H1 (cell line): ENCODE measurements around the gene NIM1K. TPM values are rescaled to one million over a fixed set of nuclear protein-coding genes. Genes with fewer than 3 reads are reported as not detected.

Source experiments
- CTCF ChIA-PET: fragments of 300-600 bp; sonication (Branson Sonifier 250); formaldehyde crosslinking; loops from one replicate; lab custom pipeline; 2021; ENCODE audit not compliant: partially characterized antibody; lab: Charles Lee
- POLR2A ChIA-PET: fragments of 300-600 bp; sonication (Branson Sonifier 250); formaldehyde crosslinking; loops from one replicate; lab custom pipeline; 2021; ENCODE audit warnings: inconsistent platforms; ENCODE audit not compliant: partially characterized antibody; lab: Charles Lee
- DNase-seq, 2 experiments: peaks; one replicate each; pipeline versions ENCODE4 v3.0.0 to v3.0.0-alpha.2; 2010 to 2022; ENCODE audit warnings: low spot score in 2 of 2, low read depth in 1 of 2, mixed read lengths in 1 of 2
- FAIRE-seq: peaks from 2 replicates; lab custom pipeline; 2011; peaks lifted over from hg19 to GRCh38; lab: Jason Lieb, UNC
- H2AFZ ChIP-seq: 2 replicates; pipeline ENCODE4 v1.8.1; 2012; ENCODE audit warnings: low read length, inconsistent platforms
- H2AK5ac ChIP-seq: 2 replicates; pipeline ENCODE4 v1.6.1; 2013; ENCODE audit warnings: low read depth, low read length
- H2BK120ac ChIP-seq: replicated peaks from 2 replicates; pipeline ENCODE3; 2013; ENCODE audit warnings: low read depth, low read length, inconsistent platforms
- H2BK12ac ChIP-seq: 2 replicates; pipeline ENCODE4 v1.6.1; 2013; ENCODE audit warnings: low read depth, low read length
- H2BK15ac ChIP-seq: 2 replicates; pipeline ENCODE4 v1.6.1; 2013; ENCODE audit warnings: low read length
- H2BK20ac ChIP-seq: 2 replicates; pipeline ENCODE4 v1.6.1; 2013; ENCODE audit warnings: low read length
- H2BK5ac ChIP-seq: 2 replicates; pipeline ENCODE4 v1.6.1; 2013; ENCODE audit warnings: low read depth, low read length
- H3K14ac ChIP-seq: 2 replicates; pipeline ENCODE4 v1.6.1; 2013; ENCODE audit warnings: inconsistent platforms; ENCODE audit not compliant: insufficient read length
- H3K18ac ChIP-seq: 2 replicates; pipeline ENCODE4 v1.6.1; 2013; ENCODE audit warnings: low read length; ENCODE audit errors: extremely low read depth
- H3K23ac ChIP-seq: 2 replicates; pipeline ENCODE4 v1.6.1; 2013; ENCODE audit warnings: inconsistent platforms; ENCODE audit not compliant: insufficient read length
- H3K23me2 ChIP-seq: 2 replicates; pipeline ENCODE4 v1.6.1; 2013; ENCODE audit warnings: low read depth, low read length
- H3K27ac ChIP-seq: 2 replicates; pipeline ENCODE4 v1.6.1; 2011; ENCODE audit warnings: low read depth, low read length, inconsistent platforms
- H3K27me3 ChIP-seq, 4 experiments: replicated peaks in 1 of 4; 1 replicate in 1 of 4; 2 replicates in 3 of 4; pipeline versions ENCODE4 v1.6.1 to v1.8.1; 2011 to 2013; ENCODE audit warnings: low read length in 3 of 4, mild to moderate bottlenecking in 3 of 4, inconsistent platforms in 2 of 4, mixed read lengths in 2 of 4, moderate library complexity in 1 of 4; ENCODE audit not compliant: control insufficient read depth in 3 of 4, insufficient read depth in 3 of 4; ENCODE audit errors: extremely low read depth in 1 of 4
- H3K36me3 ChIP-seq, 4 experiments: 2 replicates each; pipeline versions ENCODE4 v1.6.1 to v1.8.1; 2011 to 2013; ENCODE audit warnings: mild to moderate bottlenecking in 4 of 4, low read length in 3 of 4, moderate library complexity in 2 of 4, control low read depth in 1 of 4, inconsistent platforms in 1 of 4; ENCODE audit not compliant: insufficient read depth in 4 of 4, control insufficient read depth in 2 of 4
- H3K4ac ChIP-seq: replicated peaks from 2 replicates; pipeline ENCODE3; 2013; ENCODE audit warnings: low read length, low read depth, mixed read lengths, inconsistent platforms; ENCODE audit not compliant: insufficient read length
- H3K4me1 ChIP-seq, 4 experiments: replicated peaks in 1 of 4; 1 replicate in 1 of 4; 2 replicates in 3 of 4; pipeline versions ENCODE4 v1.6.1 to v1.8.1; 2011 to 2013; ENCODE audit warnings: low read length in 3 of 4, inconsistent platforms in 2 of 4, mixed read lengths in 1 of 4; ENCODE audit not compliant: insufficient read depth in 4 of 4, control insufficient read depth in 3 of 4
- H3K4me2 ChIP-seq, 2 experiments: 2 replicates each; pipeline versions ENCODE4 v1.6.1 to v1.8.1; 2011 to 2013; ENCODE audit warnings: low read depth in 2 of 2, low read length in 2 of 2, control low read depth in 1 of 2, inconsistent platforms in 1 of 2, mild to moderate bottlenecking in 1 of 2; ENCODE audit not compliant: insufficient read depth in 1 of 2
- H3K4me3 ChIP-seq, 4 experiments: fragments of 200-600, 300-600 bp in 1 of 4; sonication (generic), shearing (Covaris generic), sonication (Bioruptor Twin) in 1 of 4; 2 replicates each; pipeline versions ENCODE4 v1.5.1 to v1.8.1; 2011 to 2016; ENCODE audit warnings: low read length in 4 of 4, low read depth in 3 of 4, control low read depth in 2 of 4, inconsistent platforms in 2 of 4, mild to moderate bottlenecking in 2 of 4, mixed read lengths in 1 of 4, moderate library complexity in 1 of 4; ENCODE audit not compliant: insufficient read depth in 2 of 4; ENCODE audit errors: extremely low read depth in 1 of 4
- H3K56ac ChIP-seq: replicated peaks from 2 replicates; pipeline ENCODE3; 2013; ENCODE audit warnings: low read depth, mild to moderate bottlenecking, mixed read lengths, low read length, inconsistent platforms; ENCODE audit not compliant: insufficient read length
- H3K79me1 ChIP-seq: 2 replicates; pipeline ENCODE4 v1.6.1; 2013; ENCODE audit warnings: low read depth, low read length, control low read depth
- H3K79me2 ChIP-seq, 2 experiments: 2 replicates each; pipeline versions ENCODE4 v1.6.1 to v1.8.1; 2012 to 2013; ENCODE audit warnings: low read length in 2 of 2, mild to moderate bottlenecking in 2 of 2, inconsistent platforms in 1 of 2; ENCODE audit not compliant: insufficient read depth in 2 of 2, control insufficient read depth in 1 of 2
- H3K9ac ChIP-seq, 4 experiments: replicated peaks in 1 of 4; 1 replicate in 1 of 4; 2 replicates in 3 of 4; pipeline versions ENCODE4 v1.6.1 to v1.8.1; 2011 to 2013; ENCODE audit warnings: low read depth in 3 of 4, low read length in 3 of 4, control low read depth in 2 of 4, mild to moderate bottlenecking in 2 of 4, moderate library complexity in 2 of 4, inconsistent platforms in 1 of 4; ENCODE audit errors: extremely low read depth in 1 of 4
- H3K9me3 ChIP-seq, 2 experiments: 2 replicates each; pipeline versions ENCODE4 v1.6.1 to v1.8.1; 2012 to 2013; ENCODE audit warnings: mild to moderate bottlenecking in 2 of 2, moderate library complexity in 2 of 2, control low read depth in 1 of 2, inconsistent platforms in 1 of 2, low read depth in 1 of 2, low read length in 1 of 2, mixed read lengths in 1 of 2; ENCODE audit not compliant: insufficient read depth in 2 of 2
- H4K20me1 ChIP-seq, 2 experiments: replicated peaks in 1 of 2; 2 replicates each; pipeline versions ENCODE3 to v1.8.1; 2011 to 2013; ENCODE audit warnings: inconsistent platforms in 2 of 2, low read length in 2 of 2, mild to moderate bottlenecking in 1 of 2; ENCODE audit not compliant: insufficient read depth in 2 of 2, control insufficient read depth in 1 of 2
- H4K5ac ChIP-seq: 2 replicates; pipeline ENCODE4 v1.6.1; 2013; ENCODE audit warnings: low read length, low read depth, mixed read lengths, inconsistent platforms; ENCODE audit not compliant: insufficient read length
- H4K8ac ChIP-seq: 2 replicates; pipeline ENCODE4 v1.8.0; 2013; ENCODE audit warnings: mild to moderate bottlenecking, moderate library complexity, low read length, inconsistent platforms; ENCODE audit not compliant: insufficient read depth; ENCODE audit errors: extremely low read depth
- H4K91ac ChIP-seq: replicated peaks from 2 replicates; pipeline ENCODE3; 2013; ENCODE audit warnings: low read length, mixed read lengths, inconsistent platforms; ENCODE audit not compliant: insufficient read length
- BCL11A ChIP-seq, 2 experiments: IDR thresholded peaks; one replicate each; pipeline ENCODE4 v1.6.1; 2011; ENCODE audit warnings: low read depth in 2 of 2, low read length in 2 of 2, mild to moderate bottlenecking in 2 of 2
- CBX5 ChIP-seq: fragments of 300-800, 300-1000 bp; sonication (generic); IDR thresholded peaks from 2 replicates; pipeline ENCODE4 v1.7.1; 2016; ENCODE audit warnings: antibody characterized with exemption, low read length, low read depth
- CHD1 ChIP-seq: IDR thresholded peaks from 2 replicates; pipeline ENCODE4 v1.6.1; 2012; ENCODE audit warnings: low read depth, low read length, improper control_type of control experiment
- FOSL1 ChIP-seq: IDR thresholded peaks from 2 replicates; pipeline ENCODE4 v1.6.1; 2011; ENCODE audit warnings: mild to moderate bottlenecking, low read depth, low read length, moderate library complexity; ENCODE audit not compliant: insufficient read depth
- GABPA ChIP-seq: IDR thresholded peaks from 2 replicates; pipeline ENCODE4 v1.6.1; 2011; ENCODE audit warnings: mild to moderate bottlenecking, low read length, moderate library complexity, borderline replicate concordance; ENCODE audit not compliant: insufficient read depth
- HDAC6 ChIP-seq: IDR thresholded peaks from one replicate; pipeline ENCODE4 v1.7.1; 2012; ENCODE audit warnings: low read depth, mild to moderate bottlenecking, inconsistent platforms, low read length, moderate library complexity
- JUND ChIP-seq: IDR thresholded peaks from 2 replicates; pipeline ENCODE4 v1.6.1; 2011; ENCODE audit warnings: mild to moderate bottlenecking, improper control_type of control experiment, low read length
- MAFK ChIP-seq: IDR thresholded peaks from 2 replicates; pipeline ENCODE4 v1.6.1; 2012; ENCODE audit warnings: low read depth, mild to moderate bottlenecking, improper control_type of control experiment, low read length
- SIRT6 ChIP-seq: IDR thresholded peaks from one replicate; pipeline ENCODE4 v1.7.1; 2012; ENCODE audit warnings: low read length, inconsistent platforms
- WGBS, 2 experiments: shearing (Covaris generic) in 1 of 2; methylation state at CpG; one replicate each; pipeline versions ENCODE4 v1.1.6 to v1.1.7; 2013 to 2015; ENCODE audit warnings: low lambda C conversion rate in 2 of 2, mixed read lengths in 2 of 2, inconsistent platforms in 1 of 2, low coverage in 1 of 2, missing lambda C conversion rate in 1 of 2; ENCODE audit not compliant: insufficient replicate concordance in 2 of 2, insufficient coverage in 1 of 2, insufficient read length in 1 of 2; ENCODE audit errors: extremely low coverage in 1 of 2, missing lambda C conversion rate in 1 of 2; 5-methylcytosine and 5-hydroxymethylcytosine counted together
- polyA plus RNA-seq, 7 experiments: library from polyadenylated mRNA; depleted of rRNA in 3 of 7; stranded (reverse) in 5 of 7; unstranded in 2 of 7; fragments of >200 nt in 5 of 7; fragments of 200-250 nt in 2 of 7; gene quantifications; 1 replicate in 5 of 7; 2 replicates in 1 of 7; 4 replicates in 1 of 7; pipeline versions ENCODE4 v1.2.1 to v1.2.3, GENCODE V29; 2011 to 2013; ENCODE audit warnings: missing spikeins in 2 of 7, mixed read lengths in 2 of 7
- total RNA-seq: library from RNA; stranded (reverse); fragmentation: NEBNext Ultra II Directional; extraction: Animal tissue kit (Norgen Biotek cat#: 25700); gene quantifications from 2 replicates; pipeline ENCODE4 v1.2.1, GENCODE V29; 2021
- TF ChIP-seq, protein P1 (sequence below), 3 experiments: IDR thresholded peaks; 1 replicate in 2 of 3; 2 replicates in 1 of 3; pipeline versions ENCODE4 v1.5.1 to v1.6.1; 2011; ENCODE audit warnings: low read length in 3 of 3, mild to moderate bottlenecking in 3 of 3, inconsistent platforms in 2 of 3, low read depth in 1 of 3, moderate library complexity in 1 of 3; ENCODE audit not compliant: insufficient read depth in 1 of 3; ENCODE audit errors: control extremely low read depth in 1 of 3

Gene NIM1K
- total and polyA plus RNA-seq, 2 of the 8 experiments (the other 6 are each of a cell fraction or from before 2014, with no cell fraction given) = not detected

DNA sequence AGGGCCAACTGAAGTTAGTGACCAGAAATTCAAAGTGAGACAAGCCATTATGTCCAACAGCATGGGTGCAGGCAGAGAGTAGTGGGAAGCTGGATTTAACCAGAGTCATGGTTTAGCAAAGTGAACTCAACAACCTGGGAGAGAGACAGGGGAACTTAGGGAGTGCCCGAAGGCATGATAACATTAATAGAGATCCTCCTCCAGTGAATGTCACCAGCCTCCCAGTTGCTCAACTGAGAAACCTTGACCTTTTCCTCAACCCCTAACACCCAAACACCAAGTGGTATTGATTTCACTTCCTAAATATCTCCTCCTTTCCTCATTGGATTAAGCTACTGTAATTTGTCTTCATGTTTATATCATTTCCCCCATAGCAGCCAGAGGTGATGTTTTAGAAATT, 78.6 kb downstream of the NIM1K start:
- Histone ChIP-seq H3K27ac (no peak overlapping the region), H2BK12ac (no peak overlapping the region), H3K4me3 (no peak overlapping the region), H3K4me1 (peaks cover 0 to 4% (median 0%) of the 10 kb centered on the region in 4 experiments; a peak in 1 of 7 replicates), H2BK5ac (no peak overlapping the region), H2BK20ac (no peak overlapping the region), H2BK15ac (no peak overlapping the region), H2AFZ (no peak overlapping the region), H3K56ac (no peak overlapping the region), H3K9me3 (peaks cover 0 to 3% of the 10 kb centered on the region in 2 experiments; a peak in 1 of 4 replicates), H3K14ac (no peak overlapping the region), H3K4ac (no peak overlapping the region), H3K9ac (no peak overlapping the region), H3K36me3 (no peaks in the 10 kb centered on the region), H4K8ac (no peak overlapping the region), H3K79me1 (no peaks in the 10 kb centered on the region), H3K18ac (no peak overlapping the region), H3K27me3 (no peaks in the 10 kb centered on the region), H3K23ac (no peak overlapping the region), H4K91ac (no peak overlapping the region), H2AK5ac (no peak overlapping the region), H4K20me1 (no peaks in the 10 kb centered on the region), H3K4me2 (no peak overlapping the region), H2BK120ac (no peak overlapping the region), H3K79me2 (no peaks in the 10 kb centered on the region), H3K23me2 (0 out of 2 replicates have a peak, but pooled peaks cover 2% of the 10 kb centered on the region), H4K5ac (no peak overlapping the region)
- POLR2A ChIA-PET = no interaction called here
- TF ChIP-seq CHD1 (no peak), SIRT6 (no peak), FOSL1 (no peak), MAFK (no peak), JUND (no peak), GABPA (no peak), CBX5 (no peak), HDAC6 (no peak), BCL11A (IDR thresholded peaks at IDR 0.05; ENCODE audit: low read depth in 2 of 2, low read length in 2 of 2) (no peak)
- TF ChIP-seq, protein P1, sequence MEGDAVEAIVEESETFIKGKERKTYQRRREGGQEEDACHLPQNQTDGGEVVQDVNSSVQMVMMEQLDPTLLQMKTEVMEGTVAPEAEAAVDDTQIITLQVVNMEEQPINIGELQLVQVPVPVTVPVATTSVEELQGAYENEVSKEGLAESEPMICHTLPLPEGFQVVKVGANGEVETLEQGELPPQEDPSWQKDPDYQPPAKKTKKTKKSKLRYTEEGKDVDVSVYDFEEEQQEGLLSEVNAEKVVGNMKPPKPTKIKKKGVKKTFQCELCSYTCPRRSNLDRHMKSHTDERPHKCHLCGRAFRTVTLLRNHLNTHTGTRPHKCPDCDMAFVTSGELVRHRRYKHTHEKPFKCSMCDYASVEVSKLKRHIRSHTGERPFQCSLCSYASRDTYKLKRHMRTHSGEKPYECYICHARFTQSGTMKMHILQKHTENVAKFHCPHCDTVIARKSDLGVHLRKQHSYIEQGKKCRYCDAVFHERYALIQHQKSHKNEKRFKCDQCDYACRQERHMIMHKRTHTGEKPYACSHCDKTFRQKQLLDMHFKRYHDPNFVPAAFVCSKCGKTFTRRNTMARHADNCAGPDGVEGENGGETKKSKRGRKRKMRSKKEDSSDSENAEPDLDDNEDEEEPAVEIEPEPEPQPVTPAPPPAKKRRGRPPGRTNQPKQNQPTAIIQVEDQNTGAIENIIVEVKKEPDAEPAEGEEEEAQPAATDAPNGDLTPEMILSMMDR (IDR thresholded peaks at IDR 0.05; ENCODE audit: control extremely low read depth in 1 of 3, insufficient read depth in 1 of 3, low read depth in 1 of 3, low read length in 3 of 3) = no peak
- DNase-seq = no peak
- FAIRE-seq = no peak
- CTCF ChIA-PET = interaction anchor here (0.6 kb wide), 1 partner anchor 381 kb away, joined by 3 read pairs; no protein-coding TSS in a partner anchor
- 92% methylated on average over 1 of the region's 1 CpG; no CpG with 5 or more reads in 1 of the 2 experiments for WGBS, 2 experiments
